Kasumi-1 (cell line): Measurements from ENCODE around the gene CFAP221.

Experiments used
- DNase-seq, 2 experiments: peaks; one replicate each; lab custom pipeline; 2025; lab: John Stamatoyannopoulos, UW

Gene CFAP221

GRCh38 chr2:119700866-119701265 lies 156.6 kb downstream of the CFAP221 start:
- DNase-seq: no peak

GRCh38 chr2:119701352-119701751 lies 157.1 kb downstream of the CFAP221 start:
- no peak for DNase-seq

- DNase-seq: no peak
Measured at GRCh38 chr2:119702203-119702917, 158.1 kb downstream of the CFAP221 start.

- peak; percentile 43 to 45 for DNase-seq
Measured at GRCh38 chr2:119702918-119703401, 158.7 kb downstream of the CFAP221 start.

- DNase-seq: no peak
Measured at GRCh38 chr2:119703526-119703925, 159.3 kb downstream of the CFAP221 start.

GRCh38 chr2:119704670-119705120 lies 160.4 kb downstream of the CFAP221 start:
- no peak for DNase-seq

GRCh38 chr2:119706221-119706620 lies 162.0 kb downstream of the CFAP221 start:
- peak; percentile 45 to 53 for DNase-seq
